H1 (cell line): ENCODE measurements around the gene DMRT1. TPM values are rescaled to one million over a fixed set of nuclear protein-coding genes. Genes with fewer than 3 reads are reported as not detected.

Experiments used
- EGR1 ChIP-seq: IDR thresholded peaks from 2 replicates; pipeline ENCODE4 v1.6.1; 2011; ENCODE audit warnings: low read depth, low read length, borderline replicate concordance
- POLR2A ChIP-seq, 2 experiments: IDR thresholded peaks; 1 replicate in 1 of 2; 2 replicates in 1 of 2; pipeline ENCODE4 v1.6.1; 2011; ENCODE audit warnings: low read depth in 2 of 2, low read length in 2 of 2, mild to moderate bottlenecking in 2 of 2; ENCODE audit errors: control extremely low read depth in 1 of 2
- POU5F1 ChIP-seq: IDR thresholded peaks from 2 replicates; pipeline ENCODE4 v1.6.1; 2011; ENCODE audit warnings: low read depth, mild to moderate bottlenecking, low read length, moderate library complexity
- polyA plus RNA-seq, 7 experiments: library from polyadenylated mRNA; depleted of rRNA in 3 of 7; stranded (reverse) in 5 of 7; unstranded in 2 of 7; fragments of >200 nt in 5 of 7; fragments of 200-250 nt in 2 of 7; gene quantifications; 1 replicate in 5 of 7; 2 replicates in 1 of 7; 4 replicates in 1 of 7; pipeline versions ENCODE4 v1.2.1 to v1.2.3, GENCODE V29; 2011 to 2013; ENCODE audit warnings: missing spikeins in 2 of 7, mixed read lengths in 2 of 7
- total RNA-seq: library from RNA; stranded (reverse); fragmentation: NEBNext Ultra II Directional; extraction: Animal tissue kit (Norgen Biotek cat#: 25700); gene quantifications from 2 replicates; pipeline ENCODE4 v1.2.1, GENCODE V29; 2021

DMRT1 gene
- total and polyA plus RNA-seq, 2 of the 8 experiments (the other 6 are each of a cell fraction or from before 2014, with no cell fraction given), result 0.15 TPM; not detected in 1

- TF ChIP-seq POLR2A (IDR thresholded peaks at IDR 0.05; ENCODE audit: control extremely low read depth in 1 of 2, low read depth in 2 of 2, low read length in 2 of 2), result no peak
- TF ChIP-seq EGR1, result no peak
- no peak for TF ChIP-seq POU5F1
Measured at GRCh38 chr9:842635-843426, 1.3 kb downstream of the DMRT1 start (continued).
